GM12878 (cell line): ENCODE measurements around the gene CEP68. TPM values are rescaled to one million over a fixed set of nuclear protein-coding genes. Genes with fewer than 3 reads are reported as not detected.

Source experiments
- ATAC-seq: fragments of 200-7000 bp; cut with Tn5 transposase; 3 replicates; pipeline ENCODE4 v1.9.1; 2020; ENCODE audit warnings: mild to moderate bottlenecking, moderate library complexity
- BruUV-seq: library from RNA; stranded (reverse); fragments of 400-500 nt; replicated peaks from 2 replicates; lab custom pipeline; 2021; lab: Mats Ljungman, UMichigan
- CTCF ChIA-PET: fragments of 300-600 bp; sonication (Branson Sonifier 250); formaldehyde crosslinking; extraction: SDS; loops from one replicate; lab custom pipeline; 2021; ENCODE audit warnings: inconsistent platforms; lab: Yijun Ruan, JAX
- POLR2A ChIA-PET: fragments of 350-600 bp; formaldehyde crosslinking; extraction: SDS; loops from one replicate; lab custom pipeline; 2021; ENCODE audit warnings: inconsistent platforms; lab: Charles Lee
- RAD21 ChIA-PET: fragments of 300-600 bp; sonication (Branson Sonifier 250); formaldehyde crosslinking; loops from one replicate; lab custom pipeline; 2023; ENCODE audit warnings: antibody characterized with exemption; ENCODE audit not compliant: unreplicated experiment; lab: Charles Lee
- SMC1A ChIA-PET: fragments of 300-600 bp; sonication (Branson Sonifier 250); formaldehyde crosslinking; loops from one replicate; lab custom pipeline; 2023; ENCODE audit not compliant: unreplicated experiment, uncharacterized antibody; lab: Charles Lee
- DNase-seq: peaks from one replicate; pipeline ENCODE4 v3.0.0-alpha.2; 2011; ENCODE audit warnings: low read depth, low spot score
- FAIRE-seq: peaks from 3 replicates; lab custom pipeline; 2011; peaks lifted over from hg19 to GRCh38; lab: Jason Lieb, UNC
- H2AFZ ChIP-seq: 2 replicates; pipeline ENCODE4 v1.6.0; 2011; ENCODE audit warnings: low read depth, low read length, control low read depth; ENCODE audit not compliant: control insufficient read depth
- H3K27ac ChIP-seq: 2 replicates; pipeline ENCODE4 v1.5.1; 2011; ENCODE audit warnings: control low read depth; ENCODE audit not compliant: control insufficient read depth, insufficient read depth
- H3K27me3 ChIP-seq, 2 experiments: replicated peaks in 1 of 2; 2 replicates each; pipeline versions ENCODE4 v1.6.0 to v1.6.1; 2011; ENCODE audit warnings: low read length in 1 of 2; ENCODE audit not compliant: control insufficient read depth in 2 of 2, insufficient read depth in 2 of 2
- H3K36me3 ChIP-seq, 2 experiments: 2 replicates each; pipeline ENCODE4 v1.5.1; 2011; ENCODE audit warnings: low read length in 1 of 2; ENCODE audit not compliant: control insufficient read depth in 2 of 2, insufficient read depth in 2 of 2
- H3K4me1 ChIP-seq: 2 replicates; pipeline ENCODE4 v1.6.1; 2011; ENCODE audit warnings: mild to moderate bottlenecking, low read length, moderate library complexity, mixed read lengths; ENCODE audit not compliant: control insufficient read depth, insufficient read depth
- H3K4me2 ChIP-seq: 2 replicates; pipeline ENCODE4 v1.6.0; 2011; ENCODE audit warnings: control low read depth; ENCODE audit not compliant: control insufficient read depth, insufficient read depth
- H3K4me3 ChIP-seq: fragments of 200-600 bp; sonication (generic); 2 replicates; pipeline ENCODE4 v1.5.1; 2016
- H3K79me2 ChIP-seq: 2 replicates; pipeline ENCODE4 v1.6.0; 2011; ENCODE audit warnings: low read length; ENCODE audit not compliant: control insufficient read depth, insufficient read depth
- H3K9ac ChIP-seq: 2 replicates; pipeline ENCODE4 v1.8.0; 2011; ENCODE audit warnings: low read length, control low read depth, mixed read lengths; ENCODE audit not compliant: control insufficient read depth, insufficient read depth
- H3K9me3 ChIP-seq: replicated peaks from 3 replicates; pipeline ENCODE4 v1.5.1; 2011; ENCODE audit warnings: mild to moderate bottlenecking, low read length; ENCODE audit not compliant: control insufficient read depth, insufficient read depth
- H4K20me1 ChIP-seq: 2 replicates; pipeline ENCODE4 v1.6.0; 2011; ENCODE audit not compliant: control insufficient read depth, insufficient read depth
- BHLHE40 ChIP-seq, 2 experiments: fragments of 450-650 bp in 1 of 2; IDR thresholded peaks; 2 replicates each; pipeline ENCODE4 v1.6.1; 2011 to 2017; ENCODE audit warnings: low read depth in 2 of 2, borderline replicate concordance in 1 of 2, improper control_type of control experiment in 1 of 2, low read length in 1 of 2, mild to moderate bottlenecking in 1 of 2
- MTA2 ChIP-seq: fragments of 450-650 bp; IDR thresholded peaks from 2 replicates; pipeline ENCODE4 v1.6.1; 2016; ENCODE audit warnings: low read depth, mild to moderate bottlenecking, moderate library complexity
- RAD21 ChIP-seq: IDR thresholded peaks from 2 replicates; pipeline ENCODE4 v1.6.1; 2011; ENCODE audit warnings: mild to moderate bottlenecking, low read depth, low read length, moderate library complexity; ENCODE audit not compliant: insufficient read depth
- SREBF1 ChIP-seq: IDR thresholded peaks from 2 replicates; pipeline ENCODE4 v1.6.1; 2012; ENCODE audit warnings: mild to moderate bottlenecking, low read length
- TBL1XR1 ChIP-seq: IDR thresholded peaks from 2 replicates; pipeline ENCODE4 v1.6.1; 2012; ENCODE audit warnings: low read depth, low read length, improper control_type of control experiment
- WGBS: methylation state at CpG from one replicate; pipeline ENCODE4 v1.1.6; 2016; ENCODE audit warnings: low lambda C conversion rate; ENCODE audit not compliant: insufficient replicate concordance, insufficient coverage; ENCODE audit errors: missing lambda C conversion rate; 5-methylcytosine and 5-hydroxymethylcytosine counted together
- in situ Hi-C: fragments of 300-500 bp; cut with MboI; formaldehyde crosslinking; loops from 9 replicates; pipeline ENCODE4 v1.14.3; 2018; ENCODE audit warnings: mixed read lengths
- intact Hi-C: fragments of 100-400 bp; cut with micrococcal nuclease; formaldehyde crosslinking; loops from one replicate; pipeline ENCODE4 v1.14.2; 2022; ENCODE audit not compliant: unreplicated experiment
- polyA plus RNA-seq, 11 experiments: library from polyadenylated mRNA; depleted of rRNA in 4 of 11; unstranded in 6 of 11; stranded (reverse) in 5 of 11; fragments of >200 nt; fragmentation: Nextera tagmentation in 4 of 11; fragmentation: Illumina TruSeq in 1 of 11; extraction: Ambion mirVana in 4 of 11; extraction: Trizol in 1 of 11; gene quantifications; 1 replicate in 1 of 11; 2 replicates in 10 of 11; pipeline versions ENCODE4 v1.2.1 to v1.2.3, GENCODE V29; 2011 to 2016; ENCODE audit warnings: inconsistent platforms in 2 of 11, missing spikeins in 2 of 11, low read depth in 1 of 11
- total RNA-seq, 4 experiments: library from RNA; depleted of rRNA in 3 of 4; stranded (reverse); fragments of >200 nt in 3 of 4; fragmentation: Illumina TruSeq in 1 of 4; extraction: Trizol in 1 of 4; gene quantifications; 2 replicates each; pipeline versions ENCODE4 v1.2.1 to v1.2.3, GENCODE V29; 2013 to 2021
- TF ChIP-seq, protein P1 (sequence below): IDR thresholded peaks from 2 replicates; pipeline ENCODE4 v1.6.1; 2012; ENCODE audit warnings: low read length, inconsistent platforms
- TF ChIP-seq, protein P2 (sequence below): fragments of 150-350 bp; IDR thresholded peaks from 2 replicates; pipeline ENCODE4 v1.6.1; 2014; ENCODE audit warnings: mild to moderate bottlenecking, low read depth, low read length
- TF ChIP-seq, protein P3 (sequence below): fragments of 450-650 bp; IDR thresholded peaks from 2 replicates; pipeline ENCODE4 v1.6.1; 2017; ENCODE audit warnings: low read depth, mild to moderate bottlenecking, moderate library complexity
- TF ChIP-seq, protein P4 (sequence below): fragments of 450-650 bp; formaldehyde crosslinking; IDR thresholded peaks from 2 replicates; pipeline ENCODE4 v1.5.0; 2022; ENCODE audit warnings: mild to moderate bottlenecking, missing genetic modification characterization

The CEP68 gene
- total and polyA plus RNA-seq, 10 of the 15 experiments (the other 5 are each of a cell fraction or from before 2014, with no cell fraction given): 1.1 to 11.1 (median 7.4) TPM

DNA sequence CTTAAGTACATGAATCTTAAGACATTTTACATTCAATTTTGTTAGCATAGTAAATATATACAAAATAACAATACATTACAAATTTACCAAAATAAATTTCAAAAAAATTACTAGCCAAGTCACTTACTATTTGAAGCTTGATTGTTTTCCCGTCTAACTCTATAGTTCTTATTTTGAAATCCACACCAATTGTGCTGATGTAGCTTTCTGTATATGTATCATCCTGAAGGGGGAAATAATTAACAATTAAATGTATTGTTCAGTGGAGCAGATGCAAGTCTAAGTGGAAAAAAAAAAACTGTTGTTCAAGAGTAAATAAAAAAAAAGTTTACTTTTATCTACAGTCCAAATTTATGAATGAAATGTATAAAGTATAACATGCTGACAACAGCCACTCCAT is 41.6 kb downstream of the CEP68 start:
- FAIRE-seq: no peak
- no TSS peak for BruUV-seq

DNA sequence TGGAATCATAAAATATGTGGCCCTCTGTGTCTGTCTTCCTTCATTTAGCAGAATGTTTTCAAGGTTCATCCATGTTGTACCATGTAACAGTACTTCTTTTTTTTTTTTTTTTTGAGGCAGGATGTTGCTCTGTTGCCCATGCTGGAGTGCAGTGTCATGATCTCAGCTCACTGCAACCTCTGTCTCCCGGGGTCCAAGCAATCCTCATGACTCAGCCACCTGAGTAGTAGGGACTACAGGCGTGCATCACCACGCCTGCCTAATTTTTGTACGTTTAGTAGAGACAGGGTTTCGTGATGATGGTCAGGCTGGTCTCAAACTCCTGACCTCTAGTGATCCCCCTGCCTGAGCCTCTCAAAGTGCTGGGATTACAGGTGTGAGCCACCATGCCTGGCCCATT is 42.5 kb downstream of the CEP68 start:
- Histone ChIP-seq H4K20me1 (no peaks in the 10 kb centered on the region), H3K4me2 (no peak overlapping the region), H3K27me3 (no peaks in the 10 kb centered on the region), H3K4me3 (no peak overlapping the region), H2AFZ (no peak overlapping the region), H3K79me2 (peaks cover 14% of the 10 kb centered on the region), H3K9ac (no peak overlapping the region), H3K4me1 (no peaks in the 10 kb centered on the region), H3K36me3 (peaks cover 6 to 32% of the 10 kb centered on the region in 2 experiments), H3K9me3 (no peaks in the 10 kb centered on the region), H3K27ac (no peak overlapping the region)
- FAIRE-seq: no peak
- ATAC-seq: no peak
- intact Hi-C loops: no loop called here
- in situ Hi-C loops: no loop called here
- no peak for DNase-seq
- ChIA-PET POLR2A (interaction anchor here (0.6 kb wide), 1 partner anchor 27 kb away, joined by 5 read pairs; no protein-coding TSS in a partner anchor), CTCF (no interaction called here), SMC1A (no interaction called here), RAD21 (no interaction called here)
- no TSS peak for BruUV-seq
- WGBS: 89% methylated on average over 5 of the region's 5 CpGs
- TF ChIP-seq BHLHE40 (IDR thresholded peaks at IDR 0.05; ENCODE audit: borderline replicate concordance in 1 of 2, low read depth in 2 of 2, low read length in 1 of 2) (no peak), MTA2 (no peak), TBL1XR1 (no peak), RAD21 (no peak)
- TF ChIP-seq, protein P1, sequence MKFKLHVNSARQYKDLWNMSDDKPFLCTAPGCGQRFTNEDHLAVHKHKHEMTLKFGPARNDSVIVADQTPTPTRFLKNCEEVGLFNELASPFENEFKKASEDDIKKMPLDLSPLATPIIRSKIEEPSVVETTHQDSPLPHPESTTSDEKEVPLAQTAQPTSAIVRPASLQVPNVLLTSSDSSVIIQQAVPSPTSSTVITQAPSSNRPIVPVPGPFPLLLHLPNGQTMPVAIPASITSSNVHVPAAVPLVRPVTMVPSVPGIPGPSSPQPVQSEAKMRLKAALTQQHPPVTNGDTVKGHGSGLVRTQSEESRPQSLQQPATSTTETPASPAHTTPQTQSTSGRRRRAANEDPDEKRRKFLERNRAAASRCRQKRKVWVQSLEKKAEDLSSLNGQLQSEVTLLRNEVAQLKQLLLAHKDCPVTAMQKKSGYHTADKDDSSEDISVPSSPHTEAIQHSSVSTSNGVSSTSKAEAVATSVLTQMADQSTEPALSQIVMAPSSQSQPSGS: no peak
- TF ChIP-seq, protein P2, sequence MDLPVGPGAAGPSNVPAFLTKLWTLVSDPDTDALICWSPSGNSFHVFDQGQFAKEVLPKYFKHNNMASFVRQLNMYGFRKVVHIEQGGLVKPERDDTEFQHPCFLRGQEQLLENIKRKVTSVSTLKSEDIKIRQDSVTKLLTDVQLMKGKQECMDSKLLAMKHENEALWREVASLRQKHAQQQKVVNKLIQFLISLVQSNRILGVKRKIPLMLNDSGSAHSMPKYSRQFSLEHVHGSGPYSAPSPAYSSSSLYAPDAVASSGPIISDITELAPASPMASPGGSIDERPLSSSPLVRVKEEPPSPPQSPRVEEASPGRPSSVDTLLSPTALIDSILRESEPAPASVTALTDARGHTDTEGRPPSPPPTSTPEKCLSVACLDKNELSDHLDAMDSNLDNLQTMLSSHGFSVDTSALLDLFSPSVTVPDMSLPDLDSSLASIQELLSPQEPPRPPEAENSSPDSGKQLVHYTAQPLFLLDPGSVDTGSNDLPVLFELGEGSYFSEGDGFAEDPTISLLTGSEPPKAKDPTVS: no peak
- TF ChIP-seq, protein P3, sequence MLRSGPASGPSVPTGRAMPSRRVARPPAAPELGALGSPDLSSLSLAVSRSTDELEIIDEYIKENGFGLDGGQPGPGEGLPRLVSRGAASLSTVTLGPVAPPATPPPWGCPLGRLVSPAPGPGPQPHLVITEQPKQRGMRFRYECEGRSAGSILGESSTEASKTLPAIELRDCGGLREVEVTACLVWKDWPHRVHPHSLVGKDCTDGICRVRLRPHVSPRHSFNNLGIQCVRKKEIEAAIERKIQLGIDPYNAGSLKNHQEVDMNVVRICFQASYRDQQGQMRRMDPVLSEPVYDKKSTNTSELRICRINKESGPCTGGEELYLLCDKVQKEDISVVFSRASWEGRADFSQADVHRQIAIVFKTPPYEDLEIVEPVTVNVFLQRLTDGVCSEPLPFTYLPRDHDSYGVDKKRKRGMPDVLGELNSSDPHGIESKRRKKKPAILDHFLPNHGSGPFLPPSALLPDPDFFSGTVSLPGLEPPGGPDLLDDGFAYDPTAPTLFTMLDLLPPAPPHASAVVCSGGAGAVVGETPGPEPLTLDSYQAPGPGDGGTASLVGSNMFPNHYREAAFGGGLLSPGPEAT: no peak
- TF ChIP-seq, protein P4, sequence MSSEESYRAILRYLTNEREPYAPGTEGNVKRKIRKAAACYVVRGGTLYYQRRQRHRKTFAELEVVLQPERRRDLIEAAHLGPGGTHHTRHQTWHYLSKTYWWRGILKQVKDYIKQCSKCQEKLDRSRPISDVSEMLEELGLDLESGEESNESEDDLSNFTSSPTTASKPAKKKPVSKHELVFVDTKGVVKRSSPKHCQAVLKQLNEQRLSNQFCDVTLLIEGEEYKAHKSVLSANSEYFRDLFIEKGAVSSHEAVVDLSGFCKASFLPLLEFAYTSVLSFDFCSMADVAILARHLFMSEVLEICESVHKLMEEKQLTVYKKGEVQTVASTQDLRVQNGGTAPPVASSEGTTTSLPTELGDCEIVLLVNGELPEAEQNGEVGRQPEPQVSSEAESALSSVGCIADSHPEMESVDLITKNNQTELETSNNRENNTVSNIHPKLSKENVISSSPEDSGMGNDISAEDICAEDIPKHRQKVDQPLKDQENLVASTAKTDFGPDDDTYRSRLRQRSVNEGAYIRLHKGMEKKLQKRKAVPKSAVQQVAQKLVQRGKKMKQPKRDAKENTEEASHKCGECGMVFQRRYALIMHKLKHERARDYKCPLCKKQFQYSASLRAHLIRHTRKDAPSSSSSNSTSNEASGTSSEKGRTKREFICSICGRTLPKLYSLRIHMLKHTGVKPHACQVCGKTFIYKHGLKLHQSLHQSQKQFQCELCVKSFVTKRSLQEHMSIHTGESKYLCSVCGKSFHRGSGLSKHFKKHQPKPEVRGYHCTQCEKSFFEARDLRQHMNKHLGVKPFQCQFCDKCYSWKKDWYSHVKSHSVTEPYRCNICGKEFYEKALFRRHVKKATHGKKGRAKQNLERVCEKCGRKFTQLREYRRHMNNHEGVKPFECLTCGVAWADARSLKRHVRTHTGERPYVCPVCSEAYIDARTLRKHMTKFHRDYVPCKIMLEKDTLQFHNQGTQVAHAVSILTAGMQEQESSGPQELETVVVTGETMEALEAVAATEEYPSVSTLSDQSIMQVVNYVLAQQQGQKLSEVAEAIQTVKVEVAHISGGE (CRISPR knock-in tag): no peak

More for the DNA sequence above, 41.6 kb downstream of the CEP68 start:
- no peak overlapping the region for H2AFZ ChIP-seq
- DNase-seq (no peak), ATAC-seq (no peak)
- ChIA-PET RAD21 (no interaction called here), POLR2A (no interaction called here), SMC1A (interaction anchor here (0.6 kb wide), 1 partner anchor 63 kb away, joined by 3 read pairs; no protein-coding TSS in a partner anchor), CTCF (no interaction called here)
- intact Hi-C loops: no loop called here
- peaks cover 6 to 36% of the 10 kb centered on the region in 2 experiments for H3K36me3 ChIP-seq
- no peak overlapping the region for H3K9ac ChIP-seq
- no peaks in the 10 kb centered on the region for H3K4me1 ChIP-seq
- no peak overlapping the region for H3K27ac ChIP-seq
- no peaks in the 10 kb centered on the region for H3K9me3 ChIP-seq
- WGBS: 95% methylated on average over 1 of the region's 1 CpG
- no peaks in the 10 kb centered on the region for H4K20me1 ChIP-seq
- H3K4me2 ChIP-seq: no peak overlapping the region
- TF ChIP-seq SREBF1: no peak
- H3K4me3 ChIP-seq: no peak overlapping the region
- peaks cover 14% of the 10 kb centered on the region for H3K79me2 ChIP-seq
- in situ Hi-C loops: no loop called here
- H3K27me3 ChIP-seq: no peaks in the 10 kb centered on the region
